Smooth muscle cell (in vitro differentiated cells): ENCODE measurements around the gene EXT2. TPM values are rescaled to one million over a fixed set of nuclear protein-coding genes. Genes with fewer than 3 reads are reported as not detected.

ENCODE experiments used
- DNase-seq: peaks from one replicate; lab custom pipeline; 2025; ENCODE audit not compliant: unreplicated experiment; lab: John Stamatoyannopoulos, UW
- H2AFZ ChIP-seq: fragments of 200-600 bp; sonication (generic); 2 replicates; pipeline ENCODE4 v1.6.0; 2016; ENCODE audit warnings: antibody characterized with exemption, low read depth, mild to moderate bottlenecking
- H3F3A ChIP-seq: fragments of 200-600 bp; sonication (generic); 2 replicates; pipeline ENCODE4 v1.6.0; 2017; ENCODE audit warnings: antibody characterized with exemption, low read depth
- H3K27ac ChIP-seq: fragments of 200-600 bp; sonication (generic); 2 replicates; pipeline ENCODE4 v1.5.1; 2016; ENCODE audit warnings: low read depth, mild to moderate bottlenecking
- H3K27me3 ChIP-seq: fragments of 200-600 bp; sonication (generic); 2 replicates; pipeline ENCODE4 v1.6.1; 2016; ENCODE audit warnings: low read depth, mild to moderate bottlenecking
- H3K36me3 ChIP-seq: fragments of 200-600 bp; sonication (generic); 2 replicates; pipeline ENCODE4 v1.5.1; 2016; ENCODE audit warnings: low read depth
- H3K4me1 ChIP-seq: fragments of 200-600 bp; sonication (generic); 2 replicates; pipeline ENCODE4 v1.5.1; 2016; ENCODE audit warnings: low read depth
- H3K4me2 ChIP-seq: fragments of 200-600 bp; sonication (generic); 2 replicates; pipeline ENCODE4 v1.6.0; 2016; ENCODE audit warnings: mild to moderate bottlenecking
- H3K4me3 ChIP-seq: fragments of 200-600 bp; sonication (generic); 2 replicates; pipeline ENCODE4 v1.5.1; 2016; ENCODE audit warnings: mild to moderate bottlenecking
- H3K79me2 ChIP-seq: fragments of 200-600 bp; sonication (generic); 2 replicates; pipeline ENCODE4 v1.6.0; 2016; ENCODE audit warnings: low read depth, mild to moderate bottlenecking
- H3K9ac ChIP-seq: fragments of 200-600 bp; sonication (generic); 2 replicates; pipeline ENCODE4 v1.6.0; 2016; ENCODE audit warnings: low read depth
- H3K9me3 ChIP-seq: fragments of 200-600 bp; sonication (generic); replicated peaks from 2 replicates; pipeline ENCODE4 v1.5.1; 2016; ENCODE audit warnings: low read depth
- H4K20me1 ChIP-seq: fragments of 200-600 bp; sonication (generic); 2 replicates; pipeline ENCODE4 v1.6.0; 2016; ENCODE audit warnings: low read depth
- CTCF ChIP-seq: fragments of 200-600 bp; sonication (generic); IDR thresholded peaks from 2 replicates; pipeline ENCODE4 v1.5.1; 2017; ENCODE audit warnings: borderline replicate concordance, mild to moderate bottlenecking, antibody characterized with exemption; ENCODE audit not compliant: insufficient read depth, poor library complexity, severe bottlenecking
- WGBS: methylation state at CpG from one replicate; pipeline ENCODE4 v1.1.7; 2016; ENCODE audit warnings: low lambda C conversion rate; 5-methylcytosine and 5-hydroxymethylcytosine counted together
- polyA plus RNA-seq: library from polyadenylated mRNA; unstranded; fragments of >200 nt; fragmentation: Nextera tagmentation; extraction: Ambion mirVana; gene quantifications from 2 replicates; pipeline ENCODE4 v1.2.1, GENCODE V29; 2016
- total RNA-seq: library from RNA; depleted of rRNA; stranded (reverse); fragments of >200 nt; gene quantifications from 2 replicates; pipeline ENCODE4 v1.2.3, GENCODE V29; 2014

Gene EXT2
- total and polyA plus RNA-seq, 2 experiments from 2014 or later: 87.6 to 144 TPM

DNA sequence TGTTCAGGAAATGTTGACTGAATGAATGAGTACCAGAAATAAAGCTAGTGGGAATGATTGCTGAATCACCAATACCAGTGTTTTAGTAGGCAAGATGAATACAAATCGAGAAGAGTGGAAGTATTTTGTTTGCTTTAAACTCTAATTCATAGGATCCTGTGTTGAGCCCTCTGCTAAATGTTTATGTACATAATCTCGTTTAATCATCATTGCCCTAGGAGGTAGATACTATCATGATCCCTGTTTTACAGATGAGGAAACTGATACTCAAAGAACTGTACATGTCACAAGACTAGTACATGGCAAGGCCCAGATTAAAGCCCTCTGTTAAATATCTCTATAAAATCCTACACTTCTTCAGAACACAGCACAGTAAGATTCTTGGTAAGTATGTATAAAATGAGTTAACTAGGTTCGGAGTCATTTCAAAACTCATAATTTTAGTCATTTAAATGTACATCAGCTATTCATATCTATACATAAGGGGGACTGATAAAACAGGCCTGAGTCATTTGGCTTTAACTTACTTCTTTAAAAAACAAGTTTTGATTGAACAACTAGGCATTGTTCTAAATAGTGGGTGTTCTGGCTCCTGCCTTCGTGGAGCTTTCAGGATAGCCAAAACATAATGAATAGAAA lies 97.1 kb downstream of the EXT2 start:
- 91% methylated on average over 4 of the region's 4 CpGs for WGBS
- Histone ChIP-seq H3K79me2 (no peaks in the 10 kb centered on the region), H3K27me3 (no peaks in the 10 kb centered on the region), H3K9ac (no peak overlapping the region), H4K20me1 (peaks cover 7% of the 10 kb centered on the region), H3F3A (peaks cover 6% of the 10 kb centered on the region), H3K4me3 (no peak overlapping the region), H3K27ac (no peak overlapping the region), H2AFZ (no peak overlapping the region), H3K4me2 (no peak overlapping the region), H3K36me3 (peaks cover 26% of the 10 kb centered on the region), H3K4me1 (peaks cover 11% of the 10 kb centered on the region), H3K9me3 (peaks cover 28% of the 10 kb centered on the region)
- no peak for DNase-seq
- no peak for TF ChIP-seq CTCF

DNA sequence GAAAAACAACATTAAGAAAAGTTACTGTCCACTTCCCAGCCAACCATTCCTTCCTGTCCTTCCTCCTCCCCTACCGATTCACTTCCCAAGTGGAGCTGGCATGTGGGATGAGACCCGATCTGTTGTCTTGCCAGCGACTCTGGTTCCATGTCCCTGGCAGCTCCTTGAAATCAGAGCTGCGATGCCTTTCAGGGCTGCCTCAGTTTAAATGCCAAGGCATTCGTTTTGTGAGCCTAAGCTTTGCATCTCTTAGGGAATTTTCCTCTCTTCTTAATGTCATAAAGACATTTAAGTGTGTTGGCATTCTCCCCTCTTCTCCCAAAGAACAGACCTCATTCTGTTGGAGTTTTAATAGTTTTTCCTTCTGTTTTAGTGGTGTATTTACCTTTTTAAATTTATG lies 98.4 kb downstream of the EXT2 start:
- WGBS: 96% methylated on average over 5 of the region's 5 CpGs
- Histone ChIP-seq H3K27me3 (no peaks in the 10 kb centered on the region), H3F3A (peaks cover 14% of the 10 kb centered on the region), H2AFZ (no peak overlapping the region), H3K27ac (no peak overlapping the region), H3K9ac (no peak overlapping the region), H3K36me3 (peaks cover 25% of the 10 kb centered on the region), H4K20me1 (peaks cover 20% of the 10 kb centered on the region), H3K79me2 (no peaks in the 10 kb centered on the region), H3K4me1 (peaks cover 20% of the 10 kb centered on the region), H3K4me2 (no peak overlapping the region), H3K9me3 (peaks cover 16% of the 10 kb centered on the region), H3K4me3 (no peak overlapping the region)
- no peak for TF ChIP-seq CTCF
- no peak for DNase-seq

DNA sequence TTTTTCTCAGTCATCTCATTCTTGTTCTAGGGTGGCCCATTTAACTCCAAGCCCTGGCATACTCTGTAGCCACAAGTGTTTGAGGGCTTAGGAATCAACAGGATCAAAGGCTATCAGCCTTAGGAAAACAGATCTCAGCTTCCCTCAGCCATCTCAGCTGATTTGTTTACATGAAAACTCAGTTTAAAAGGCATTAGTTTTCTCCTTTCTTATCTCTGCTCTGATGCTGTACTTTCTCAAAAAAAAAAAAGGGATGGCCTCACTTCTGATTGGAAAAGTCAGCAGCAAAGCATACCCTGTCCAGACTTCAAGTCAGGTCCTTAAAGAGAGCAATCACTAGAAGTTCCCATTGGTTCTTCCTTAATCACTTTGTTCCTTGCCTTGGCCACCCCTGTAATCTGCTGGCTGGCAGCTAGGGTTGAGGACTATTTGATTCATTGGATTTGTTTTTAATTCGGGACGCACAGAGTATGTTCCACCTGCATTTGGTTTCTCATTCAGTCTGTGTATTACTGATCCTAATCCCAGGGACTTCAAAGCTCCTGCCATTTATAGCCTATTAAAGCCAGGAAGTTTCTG lies 102.8 kb downstream of the EXT2 start:
- Histone ChIP-seq H3K9ac (no peak overlapping the region), H3K9me3 (peaks cover 7% of the 10 kb centered on the region), H3K79me2 (no peaks in the 10 kb centered on the region), H3K4me2 (peak overlapping the region; percentile 20), H3K4me1 (peaks cover 19% of the 10 kb centered on the region), H3K27ac (peak overlapping the region; percentile 49), H3K4me3 (no peak overlapping the region), H3K36me3 (peaks cover 9% of the 10 kb centered on the region), H4K20me1 (peaks cover 49% of the 10 kb centered on the region), H3F3A (peaks cover 18% of the 10 kb centered on the region), H3K27me3 (peaks cover 4% of the 10 kb centered on the region), H2AFZ (no peak overlapping the region)
- WGBS: 16% methylated on average over 2 of the region's 2 CpGs
- no peak for TF ChIP-seq CTCF
- no peak for DNase-seq

GRCh38 chr11:44199298-44199697 lies 103.8 kb downstream of the EXT2 start:
- H3K27me3 ChIP-seq: peaks cover 4% of the 10 kb centered on the region
- H3K4me2 ChIP-seq: peak overlapping the region; percentile 33
- 22% methylated on average over 1 of the region's 1 CpG for WGBS
- H3F3A ChIP-seq: peaks cover 18% of the 10 kb centered on the region
- H3K4me3 ChIP-seq: no peak overlapping the region
- peaks cover 59% of the 10 kb centered on the region for H4K20me1 ChIP-seq
- H2AFZ ChIP-seq: no peak overlapping the region
- peaks cover 7% of the 10 kb centered on the region for H3K36me3 ChIP-seq
- no peaks in the 10 kb centered on the region for H3K79me2 ChIP-seq
- no peak overlapping the region for H3K27ac ChIP-seq
- peaks cover 19% of the 10 kb centered on the region for H3K4me1 ChIP-seq
- no peak for DNase-seq
- no peak for TF ChIP-seq CTCF
- H3K9me3 ChIP-seq: peaks cover 7% of the 10 kb centered on the region
- no peak overlapping the region for H3K9ac ChIP-seq
